K562 (cell line): ENCODE results near the gene DCTN2. TPM values are rescaled to one million over a fixed set of nuclear protein-coding genes. Genes with fewer than 3 reads are reported as not detected.

Source experiments
- BHLHE40 ChIP-seq: IDR thresholded peaks from 2 replicates; pipeline ENCODE4 v1.6.1; 2011; ENCODE audit warnings: low read length, improper control_type of control experiment
- ETV5 ChIP-seq: sonication (generic); formaldehyde crosslinking; IDR thresholded peaks from 2 replicates; pipeline ENCODE4 v1.4.0; 2020; ENCODE audit warnings: low read depth, mild to moderate bottlenecking, missing genetic modification reagents
- HDAC3 ChIP-seq: fragments of 450-650 bp; IDR thresholded peaks from 2 replicates; pipeline ENCODE4 v1.6.1; 2018; ENCODE audit warnings: borderline replicate concordance, mild to moderate bottlenecking, moderate library complexity; ENCODE audit not compliant: partially characterized antibody
- MAFK ChIP-seq: IDR thresholded peaks from 2 replicates; pipeline ENCODE4 v1.6.1; 2011; ENCODE audit warnings: low read length, improper control_type of control experiment
- PATZ1 ChIP-seq: fragments of 250-450 bp; sonication (Bioruptor Pico); IDR thresholded peaks from 2 replicates; pipeline ENCODE4 v1.5.0; 2020; ENCODE audit warnings: mild to moderate bottlenecking, borderline replicate concordance
- PCBP2 ChIP-seq: fragments of 200-400 bp; formaldehyde crosslinking; IDR thresholded peaks from 2 replicates; pipeline ENCODE4 v1.6.1; 2018; ENCODE audit warnings: low read length, low read depth, mild to moderate bottlenecking, moderate library complexity; ENCODE audit not compliant: poor library complexity, severe bottlenecking
- PHB2 ChIP-seq: fragments of 450-650 bp; IDR thresholded peaks from 2 replicates; pipeline ENCODE4 v1.6.1; 2017; ENCODE audit warnings: low read depth
- SREBF1 ChIP-seq: fragments of 150-350 bp; IDR thresholded peaks from 2 replicates; pipeline ENCODE4 v1.6.1; 2014; ENCODE audit warnings: antibody characterized with exemption, low read depth, low read length, borderline replicate concordance
- TGIF2 ChIP-seq: sonication (generic); formaldehyde crosslinking; IDR thresholded peaks from 2 replicates; pipeline ENCODE4 v1.8.1; 2022; ENCODE audit warnings: mild to moderate bottlenecking, missing genetic modification reagents, moderate library complexity
- TSHZ1 ChIP-seq: fragments of 250-450 bp; sonication (Bioruptor Pico); IDR thresholded peaks from 2 replicates; pipeline ENCODE4 v1.4.0; 2020; ENCODE audit warnings: mild to moderate bottlenecking, moderate library complexity
- ZBTB9 ChIP-seq: fragments of 450-650 bp; formaldehyde crosslinking; IDR thresholded peaks from 2 replicates; pipeline ENCODE4 v1.4.0; 2020; ENCODE audit warnings: mild to moderate bottlenecking, moderate library complexity
- ZEB2 ChIP-seq: fragments of 450-650 bp; IDR thresholded peaks from 2 replicates; pipeline ENCODE4 v1.6.1; 2016
- ZNF347 ChIP-seq: fragments of 450-650 bp; formaldehyde crosslinking; IDR thresholded peaks from 2 replicates; pipeline ENCODE4 v1.4.0; 2020; ENCODE audit warnings: low read depth, mild to moderate bottlenecking, moderate library complexity
- ZNF609 ChIP-seq: sonication (generic); formaldehyde crosslinking; IDR thresholded peaks from 2 replicates; pipeline ENCODE4 v1.8.1; 2023; ENCODE audit warnings: missing genetic modification reagents, mild to moderate bottlenecking, borderline replicate concordance
- ZNF75A ChIP-seq: fragments of 450-650 bp; formaldehyde crosslinking; IDR thresholded peaks from 2 replicates; pipeline ENCODE4 v1.4.0; 2020; ENCODE audit warnings: mild to moderate bottlenecking
- polyA plus RNA-seq, 8 experiments: library from polyadenylated mRNA; depleted of rRNA in 4 of 8; stranded (reverse) in 5 of 8; unstranded in 3 of 8; fragments of >200 nt; fragmentation: Nextera tagmentation in 2 of 8; fragmentation: Illumina TruSeq in 1 of 8; extraction: Ambion mirVana in 2 of 8; extraction: Trizol in 1 of 8; gene quantifications; 2 replicates each; pipeline versions ENCODE4 v1.2.1 to v1.2.3, GENCODE V29; 2011 to 2014; ENCODE audit warnings: inconsistent platforms in 1 of 8, missing spikeins in 1 of 8
- total RNA-seq, 7 experiments: library from RNA; depleted of rRNA in 6 of 7; stranded (reverse); fragments of >200 nt in 6 of 7; fragmentation: Illumina TruSeq in 2 of 7; extraction: Trizol in 2 of 7; gene quantifications; 2 replicates each; pipeline versions ENCODE4 v1.2.1 to v1.2.3, GENCODE V29; 2011 to 2021; ENCODE audit warnings: low replicate concordance in 1 of 7

DCTN2 gene
- total and polyA plus RNA-seq, 9 of the 15 experiments (the other 6 are each of a cell fraction or from before 2014, with no cell fraction given) = 43.6 to 270 (median 125) TPM

GRCh38 chr12:57522011-57522886, 24.7 kb downstream of the DCTN2 start, which contains the start of gene MBD6 (continued):
- no peak for TF ChIP-seq TSHZ1
- peak; percentile 87; the same call in 1 of the 2 replicates for TF ChIP-seq TGIF2
- peak; percentile 88 for TF ChIP-seq ZBTB9 (CRISPR knock-in tag)
- peak; percentile 37 for TF ChIP-seq HDAC3
- no peak for TF ChIP-seq PCBP2
- TF ChIP-seq ZNF609 = peak; percentile 64; the same call in 1 of the 2 replicates
- TF ChIP-seq ZEB2 = peak; percentile 60; the same call in 1 of the 2 replicates
- peak; percentile 92 for TF ChIP-seq BHLHE40
- no peak for TF ChIP-seq PHB2
- TF ChIP-seq ZNF347 (CRISPR knock-in tag) = no peak
- TF ChIP-seq PATZ1 = no peak
- no peak for TF ChIP-seq SREBF1
- no peak for TF ChIP-seq ETV5 (CRISPR knock-in tag)
- no peak for TF ChIP-seq ZNF75A
- no peak for TF ChIP-seq MAFK
